NCI-H2171 (cell line): ENCODE measurements around the gene MPP4.

Experiments used
- DNase-seq: peaks from one replicate; lab custom pipeline; 2025; lab: John Stamatoyannopoulos, UW

MPP4 gene

GRCh38 chr2:201698588-201699226 lies at the start of gene MPP4:
Gene MPP4, minus strand, starts transcription at chr2:201698644. Its CDS starts 4,690 bp downstream, at chr2:201693954.
- DNase-seq: no peak

- no peak for DNase-seq
These were observed 48.1 kb upstream of the MPP4 start for GRCh38 chr2:201746551-201746950.

GRCh38 chr2:201735486-201735885 lies 37.0 kb upstream of the MPP4 start:
- no peak for DNase-seq

- peak; percentile 21 for DNase-seq
These were observed 35.7 kb upstream of the MPP4 start for GRCh38 chr2:201734111-201734510.

- DNase-seq: no peak
These were observed 35.1 kb upstream of the MPP4 start for GRCh38 chr2:201733544-201733943.

GRCh38 chr2:201730651-201731285 lies 32.3 kb upstream of the MPP4 start:
- no peak for DNase-seq

GRCh38 chr2:201715459-201715858 lies 17.0 kb upstream of the MPP4 start:
- no peak for DNase-seq

- DNase-seq: no peak
These were observed 14.3 kb upstream of the MPP4 start for GRCh38 chr2:201712726-201713125.

- no peak for DNase-seq
These were observed 11.3 kb upstream of the MPP4 start for GRCh38 chr2:201709747-201710146.

- no peak for DNase-seq
These were observed 10.6 kb upstream of the MPP4 start for GRCh38 chr2:201709049-201709448.

GRCh38 chr2:201707753-201708152 lies 9.3 kb upstream of the MPP4 start:
- no peak for DNase-seq

- DNase-seq: no peak
These were observed 8.7 kb upstream of the MPP4 start for GRCh38 chr2:201707142-201707541.

- no peak for DNase-seq
These were observed 6.1 kb upstream of the MPP4 start for GRCh38 chr2:201704536-201704935.

- no peak for DNase-seq
These were observed 3.2 kb upstream of the MPP4 start for GRCh38 chr2:201701646-201702045.

- DNase-seq: no peak
These were observed 972 bp upstream of the MPP4 start for GRCh38 chr2:201699416-201699815.

- DNase-seq: no peak
These were observed 545 bp downstream of the MPP4 start for GRCh38 chr2:201697899-201698298.

- DNase-seq: peak; percentile 2
These were observed 2.2 kb downstream of the MPP4 start for GRCh38 chr2:201696151-201696659.

GRCh38 chr2:201685156-201685555 lies 13.3 kb downstream of the MPP4 start:
- DNase-seq: no peak

- DNase-seq: no peak
These were observed 17.7 kb downstream of the MPP4 start for GRCh38 chr2:201680743-201681142.

- no peak for DNase-seq
These were observed 20.0 kb downstream of the MPP4 start for GRCh38 chr2:201678401-201678800.

GRCh38 chr2:201675454-201675853 lies 23.0 kb downstream of the MPP4 start:
- no peak for DNase-seq

GRCh38 chr2:201674794-201675193 lies 23.6 kb downstream of the MPP4 start:
- DNase-seq: no peak

- DNase-seq: no peak
These were observed 24.1 kb downstream of the MPP4 start for GRCh38 chr2:201674298-201674697.

GRCh38 chr2:201673546-201673945 lies 24.9 kb downstream of the MPP4 start:
- no peak for DNase-seq
